AG08396 (cell line): ENCODE results near the gene SAP30BP.
A peak's percentile ranks its signal among the peaks of the same experiment; 100 is the strongest.
"Not testable (repeated sequence)": the region's sequence is repeated elsewhere in the genome, so short reads cannot be mapped to it uniquely, and the experiment has no call there.

Source experiments
- DNase-seq: peaks from one replicate; pipeline ENCODE4 v3.0.0; 2012; ENCODE audit warnings: low spot score, mixed read lengths

The SAP30BP gene

DNA sequence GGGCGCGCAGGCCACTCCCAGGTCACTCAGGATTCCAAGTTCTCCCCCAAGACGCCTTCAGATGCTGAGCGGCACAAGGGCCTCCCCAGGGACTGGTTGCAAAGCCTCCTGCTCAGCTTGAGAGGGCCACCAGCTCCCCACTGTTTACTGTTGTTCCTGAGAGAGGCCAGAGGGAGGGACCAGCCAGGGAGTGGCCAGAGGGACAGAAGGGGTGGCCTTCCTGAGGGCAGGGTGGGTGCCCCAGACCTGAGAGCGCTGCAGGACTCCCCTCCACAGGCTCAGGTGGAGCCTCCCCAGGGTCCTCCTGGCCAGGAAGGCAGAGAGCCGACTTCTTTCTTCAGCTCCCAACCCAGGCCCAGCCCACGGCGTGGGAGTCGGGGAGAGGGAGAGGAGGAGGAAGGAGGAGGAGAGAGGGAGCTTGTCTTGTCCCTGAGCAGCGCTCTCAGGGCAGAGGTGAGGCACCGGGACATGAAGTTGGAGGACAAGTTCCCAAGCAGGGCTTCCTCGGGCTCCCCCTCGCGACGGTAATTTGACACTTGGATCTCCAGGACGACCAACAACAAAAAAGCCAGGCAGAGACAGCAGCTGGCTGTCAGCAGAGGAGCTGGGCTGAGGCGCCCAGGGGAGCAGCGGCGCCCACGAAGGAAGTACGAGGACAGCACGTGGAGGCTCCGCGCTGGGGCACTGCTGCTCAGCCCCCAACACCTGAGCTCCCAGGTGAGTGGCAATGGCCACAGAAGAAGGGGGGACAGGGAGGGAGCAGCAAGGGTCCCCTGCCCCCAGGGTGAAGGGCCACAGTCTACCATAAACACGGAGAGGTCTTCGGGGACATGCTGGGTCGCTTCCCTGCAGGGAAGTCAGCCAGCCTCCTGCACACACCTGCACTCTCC lies 33.4 kb upstream of the SAP30BP start:
- DNase-seq = peak; percentile 96

DNA sequence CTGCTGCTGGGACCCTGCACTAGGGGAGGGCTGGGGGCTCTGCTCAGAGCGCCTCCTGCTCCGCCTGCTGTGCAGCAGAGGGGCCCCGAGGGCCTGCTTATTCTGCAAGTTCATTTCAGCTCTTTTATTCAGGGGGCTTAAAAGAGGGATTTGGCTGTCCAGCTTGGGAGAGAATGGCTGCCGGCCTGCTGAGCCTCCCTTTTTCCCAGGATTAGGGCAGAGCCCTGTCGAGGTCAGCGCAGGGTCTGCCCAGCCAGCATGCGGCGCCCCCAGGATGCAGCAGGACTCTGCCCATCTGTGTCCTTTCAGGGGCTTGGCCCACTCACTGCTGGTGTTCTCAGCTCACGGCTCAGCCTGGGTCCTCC lies 32.8 kb upstream of the SAP30BP start:
- DNase-seq = no peak

GRCh38 chr17:75634754-75635609 lies 32.2 kb upstream of the SAP30BP start:
- DNase-seq = no peak

- no peak for DNase-seq
These were observed 31.4 kb upstream of the SAP30BP start for GRCh38 chr17:75635610-75636202.

DNA sequence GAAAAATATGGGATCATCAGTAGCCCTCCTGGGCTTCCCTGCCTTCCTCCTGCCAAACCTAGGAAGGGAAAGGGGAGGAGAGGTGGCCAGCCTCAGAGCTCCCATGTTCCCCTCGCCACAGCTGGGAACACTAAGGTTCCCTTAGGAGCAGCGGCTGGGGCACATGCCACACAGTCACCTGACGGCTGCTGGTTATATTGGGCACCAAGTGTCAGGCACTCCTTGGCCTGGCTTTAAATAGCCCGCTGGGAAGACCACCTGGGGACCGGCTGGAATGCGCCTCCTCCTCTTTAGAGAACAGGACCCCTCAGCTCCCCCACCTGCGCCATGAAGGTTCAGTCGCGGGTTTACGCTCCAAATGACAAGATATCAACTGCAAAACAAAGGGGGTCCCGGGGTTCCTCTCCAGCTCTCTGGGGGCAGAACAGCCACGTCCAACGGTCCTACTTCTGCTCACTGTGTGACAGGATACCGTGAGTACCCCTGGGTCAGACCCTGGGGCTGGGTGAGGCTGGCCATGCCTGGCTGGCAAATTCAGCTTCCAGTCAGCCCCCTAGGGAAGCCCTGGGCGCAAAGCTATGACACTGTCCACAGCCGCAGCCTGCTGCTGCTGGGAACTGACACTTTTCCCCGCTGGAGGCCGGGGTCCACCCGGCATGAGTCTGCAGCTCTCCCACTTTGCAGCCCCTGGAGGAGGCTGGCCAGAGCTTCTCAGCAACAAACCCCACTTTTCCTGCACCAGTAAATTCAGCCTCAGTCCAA lies 30.6 kb upstream of the SAP30BP start:
- no peak for DNase-seq

DNA sequence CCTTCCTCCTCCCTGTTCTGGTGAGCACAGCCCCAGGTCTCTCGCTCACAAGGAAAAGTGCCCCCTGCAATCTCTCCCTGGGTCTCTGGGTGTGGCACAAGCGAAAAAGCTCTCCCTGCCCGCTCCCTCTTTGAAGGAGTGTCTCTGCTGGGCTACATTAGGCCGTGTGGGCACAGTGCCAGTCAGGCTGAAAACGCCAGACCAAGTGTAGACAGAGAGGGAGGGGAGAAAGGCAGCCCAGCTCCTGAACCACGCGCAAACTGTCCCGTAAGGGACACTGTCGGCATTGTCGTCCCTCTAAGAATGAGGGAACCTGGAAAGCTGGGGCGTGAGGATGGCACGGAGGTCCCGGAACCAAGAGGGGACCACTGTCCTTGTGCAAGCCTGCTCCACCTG lies 30.0 kb upstream of the SAP30BP start:
- DNase-seq = no peak

DNA sequence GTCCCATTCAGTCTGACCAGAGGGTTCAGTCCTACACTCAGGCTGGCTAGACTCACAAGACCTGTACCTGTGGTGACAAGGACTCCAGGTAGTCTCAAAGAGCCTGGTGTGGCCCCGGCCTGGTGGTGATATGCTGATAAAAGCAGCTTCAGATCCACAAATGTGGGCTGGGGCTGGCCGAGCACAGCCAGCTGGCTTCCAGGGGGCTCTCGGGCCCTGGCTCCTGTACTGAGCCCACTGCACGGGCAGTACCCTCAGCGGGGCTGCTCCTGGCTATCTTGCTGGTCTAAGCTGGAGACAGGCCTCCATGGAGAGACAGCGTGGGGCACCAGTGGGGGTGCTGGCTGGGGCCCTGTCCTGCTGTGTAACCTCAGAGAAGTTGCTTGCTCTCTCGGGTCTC lies 29.6 kb upstream of the SAP30BP start:
- no peak for DNase-seq

- not testable (repeated sequence) for DNase-seq
These were observed 29.1 kb upstream of the SAP30BP start for GRCh38 chr17:75638039-75638438.

DNA sequence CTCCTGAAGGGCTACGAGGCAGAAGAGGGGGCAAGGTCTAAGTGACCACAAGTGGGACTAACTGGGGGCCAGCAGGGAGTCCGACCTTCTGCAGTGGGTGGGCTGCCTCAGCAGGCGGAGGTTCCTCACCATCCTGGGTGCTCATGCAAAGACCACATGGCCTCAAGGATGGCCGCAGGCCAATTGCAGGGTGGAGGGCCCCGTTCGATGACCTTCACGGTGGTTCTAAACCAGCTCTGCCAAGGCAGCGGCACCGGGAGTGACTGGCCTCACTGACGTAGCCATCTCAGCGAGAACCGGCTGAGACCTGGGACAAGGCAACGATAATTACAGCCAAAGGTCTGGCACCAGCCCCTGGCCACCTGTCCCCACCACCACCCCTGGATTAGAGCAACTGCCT lies 28.2 kb upstream of the SAP30BP start:
- no peak for DNase-seq

GRCh38 chr17:75639327-75639726 lies 27.8 kb upstream of the SAP30BP start:
- DNase-seq = no peak

DNA sequence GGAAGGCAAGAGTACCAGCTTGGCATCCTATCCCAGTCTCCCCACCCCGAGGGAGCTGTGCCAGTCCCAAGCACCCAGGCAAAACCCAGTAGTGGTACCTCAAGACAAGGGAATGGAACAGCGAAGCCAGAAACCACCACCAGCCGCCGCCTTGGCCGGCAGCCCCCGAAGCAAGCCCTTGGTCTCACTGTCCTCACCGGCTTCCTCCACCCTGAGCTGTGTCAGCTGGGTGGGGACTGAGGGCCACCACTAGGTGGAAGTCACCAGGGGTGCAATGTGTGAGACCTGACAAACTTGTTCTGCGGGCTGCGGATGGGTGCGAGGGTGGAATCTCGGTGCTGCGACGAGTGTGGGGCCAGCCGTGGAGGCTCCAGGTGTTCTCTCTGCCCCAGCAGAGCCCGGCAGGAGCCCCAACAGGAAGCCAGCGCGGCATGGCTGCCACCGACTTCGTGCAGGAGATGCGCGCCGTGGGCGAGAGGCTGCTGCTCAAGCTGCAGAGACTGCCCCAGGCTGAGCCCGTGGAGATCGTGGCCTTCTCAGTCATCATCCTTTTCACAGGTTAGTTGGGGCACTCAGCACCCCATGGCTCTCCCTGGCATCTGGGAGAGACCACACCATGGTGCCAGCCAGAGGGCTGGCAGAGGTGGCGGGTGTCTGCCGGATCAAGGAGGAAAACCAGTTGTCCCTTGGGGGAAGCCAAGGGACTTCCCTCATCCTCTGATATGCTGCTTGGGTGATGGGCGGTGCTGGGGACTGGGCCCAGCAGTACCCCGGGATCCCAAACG lies 27.2 kb upstream of the SAP30BP start:
- no peak for DNase-seq

DNA sequence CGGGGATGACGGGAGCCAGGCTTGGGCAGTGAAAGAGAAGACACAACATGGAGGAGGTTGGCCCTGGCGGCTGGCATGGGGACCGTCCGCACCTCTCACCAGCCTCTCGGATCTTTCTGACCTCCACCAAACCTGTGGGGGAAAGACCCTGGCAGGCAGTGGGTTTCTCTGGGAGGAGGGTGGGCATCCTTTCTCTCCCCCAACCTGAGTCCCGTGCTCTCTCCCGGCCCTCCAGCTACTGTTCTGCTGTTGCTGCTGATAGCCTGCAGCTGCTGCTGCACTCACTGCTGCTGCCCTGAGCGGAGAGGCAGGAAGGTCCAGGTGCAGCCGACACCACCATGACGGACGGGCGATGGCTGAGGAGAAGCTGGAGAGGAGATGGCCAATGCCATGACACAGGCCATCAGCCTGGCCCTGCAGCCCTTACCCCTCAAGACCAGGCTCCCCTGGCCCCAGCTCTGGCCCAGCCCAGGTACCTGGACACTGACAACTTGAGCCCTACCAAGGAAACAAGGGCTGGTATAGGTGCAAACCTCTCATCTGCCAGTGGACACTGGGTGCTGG lies 26.5 kb upstream of the SAP30BP start:
- DNase-seq = no peak

GRCh38 chr17:75641343-75641742 lies 25.8 kb upstream of the SAP30BP start:
- DNase-seq = no peak

DNA sequence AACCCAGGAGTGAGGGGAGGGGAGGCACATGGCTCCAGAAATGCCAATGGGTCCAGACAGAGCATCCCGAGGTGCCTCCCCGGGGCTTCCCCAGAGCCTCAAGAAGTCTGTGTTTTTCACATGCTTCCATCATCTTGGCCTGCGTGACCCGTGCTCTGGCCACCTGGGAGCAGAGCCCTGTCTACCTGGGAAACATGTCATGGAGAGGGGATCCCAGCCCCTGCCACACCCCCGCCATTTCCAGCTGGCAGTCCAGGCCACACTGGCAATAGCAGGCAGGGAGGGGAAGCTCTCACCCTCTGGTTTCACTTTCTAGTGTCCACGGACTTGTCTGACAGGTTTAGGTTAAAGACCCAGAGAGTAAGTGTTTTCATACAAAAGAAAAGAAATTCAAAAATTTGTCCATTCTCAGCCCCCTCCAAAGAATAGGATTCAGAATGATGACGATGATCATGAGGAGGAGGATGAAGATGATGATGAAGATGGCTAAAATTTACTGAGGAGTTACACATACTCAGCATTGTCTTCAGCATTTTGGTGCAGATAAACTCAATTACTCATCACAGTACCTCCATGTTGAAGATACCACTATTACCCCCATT lies 24.9 kb upstream of the SAP30BP start:
- DNase-seq = no peak

- no peak for DNase-seq
These were observed 24.1 kb upstream of the SAP30BP start for GRCh38 chr17:75642784-75643642.

- DNase-seq = no peak
These were observed 23.5 kb upstream of the SAP30BP start for GRCh38 chr17:75643643-75644017.

GRCh38 chr17:75645501-75645888 lies 21.6 kb upstream of the SAP30BP start:
- DNase-seq = no peak

DNA sequence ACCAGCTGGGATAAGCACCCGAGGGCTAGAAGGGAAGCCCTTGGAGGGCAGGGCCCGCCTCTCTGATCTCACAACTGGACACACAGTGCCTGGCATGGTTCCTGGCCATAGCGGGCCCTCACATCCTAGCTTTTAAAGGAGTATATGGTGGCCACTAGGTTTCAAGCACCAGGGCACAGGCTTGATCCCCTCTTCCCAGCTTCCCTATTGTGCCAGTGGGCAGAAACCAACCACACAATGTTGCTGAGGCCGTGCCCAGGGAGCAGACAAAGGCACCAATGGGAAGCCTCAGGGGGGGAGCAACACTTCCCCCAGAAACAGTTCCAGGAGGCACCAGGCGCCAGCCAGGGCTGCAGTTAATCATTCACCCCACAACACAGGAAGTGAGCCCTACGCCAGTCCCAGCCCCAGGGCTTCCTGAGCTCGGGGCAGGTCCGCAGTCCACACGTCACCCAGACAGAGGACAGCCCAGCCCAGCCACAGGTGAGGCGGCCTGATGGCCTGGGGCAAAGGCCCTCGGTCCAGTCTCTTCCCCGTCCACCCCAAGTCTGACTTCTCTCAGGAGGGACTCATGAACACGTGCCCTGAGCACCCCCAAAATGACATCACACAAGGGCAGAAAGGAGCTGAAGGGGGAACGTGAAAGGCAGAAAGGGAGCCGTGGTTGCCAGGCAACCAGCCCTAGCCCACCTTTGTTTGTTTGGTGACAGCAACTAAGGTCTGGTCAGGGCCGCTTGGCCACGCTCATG lies 21.1 kb upstream of the SAP30BP start:
- no peak for DNase-seq

DNA sequence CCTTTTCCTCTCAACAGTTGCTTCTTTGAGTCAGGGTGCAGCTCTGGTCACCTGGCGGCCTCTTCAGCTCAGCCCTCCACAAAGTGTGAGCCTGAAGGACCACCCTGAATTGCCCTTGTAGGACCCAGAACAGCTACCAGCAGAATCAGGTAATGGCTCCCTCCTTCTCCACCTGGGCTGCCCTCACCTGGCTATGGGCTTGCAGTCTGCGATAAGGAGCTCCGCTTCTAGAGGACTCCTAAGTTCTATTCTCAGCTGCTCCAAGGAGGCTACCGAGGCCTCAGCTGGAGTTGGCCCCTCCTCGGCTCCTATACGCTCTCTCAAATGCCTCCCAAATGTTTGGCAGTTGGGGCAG lies 20.5 kb upstream of the SAP30BP start:
- DNase-seq = no peak
